ENCODE data around the gene ARMC8. TPM values are rescaled to one million over a fixed set of nuclear protein-coding genes. Genes with fewer than 3 reads are reported as not detected.
A peak's percentile ranks its signal among the peaks of the same experiment; 100 is the strongest.

The ARMC8 gene
- total RNA-seq, 2 donors from 2014 or later: 50.2 to 56.6 TPM

DNA sequence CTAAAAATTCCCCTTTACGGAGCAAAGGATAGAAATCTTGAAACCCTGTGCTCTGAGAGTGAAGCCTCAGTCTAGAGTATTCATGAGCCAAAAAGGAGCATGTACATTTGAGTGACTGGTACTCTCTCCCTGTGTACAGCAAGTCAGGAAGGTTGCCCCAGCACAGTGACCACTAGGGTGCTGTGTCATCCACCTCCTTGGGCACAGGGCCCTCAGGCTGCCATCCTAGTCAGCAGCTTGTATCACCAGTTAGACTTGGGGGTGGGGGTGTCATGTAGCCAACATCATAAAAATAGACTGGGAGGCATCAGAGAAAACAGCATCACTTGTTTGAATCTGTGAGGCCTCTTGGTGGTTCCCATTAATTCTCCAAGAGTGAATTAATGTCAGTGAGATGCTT, 130.6 kb downstream of the ARMC8 start:
- no peak for ATAC-seq

DNA sequence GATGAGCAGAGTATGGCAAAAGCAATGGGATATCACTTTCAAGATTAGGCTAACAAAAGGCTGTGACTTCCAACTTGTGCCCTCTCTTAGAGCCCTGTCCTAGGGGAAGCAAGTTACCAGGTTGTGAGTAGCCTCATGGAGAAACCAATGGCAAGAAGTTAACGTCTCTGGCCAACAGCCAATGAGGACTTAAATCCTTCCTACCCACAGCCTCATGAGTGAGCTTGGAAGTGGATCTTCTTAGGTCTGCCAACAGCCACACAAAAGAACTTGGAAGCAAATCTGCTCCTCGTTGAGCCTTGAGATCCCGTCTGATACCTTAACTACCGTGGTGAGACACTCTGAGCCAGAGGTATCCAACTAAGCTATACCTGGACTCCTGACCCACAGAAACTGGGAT, 136.9 kb downstream of the ARMC8 start:
- H3K27me3 Mint-ChIP-seq: peaks cover 22 to 30% of the 10 kb centered on the region in 2 donors
- peaks cover 5 to 14% of the 10 kb centered on the region in 2 donors for H3K4me1 Mint-ChIP-seq (ENCODE audit: low read depth in 2 of 2)
- H3K36me3 Mint-ChIP-seq: no peaks in the 10 kb centered on the region
- H3K27ac Mint-ChIP-seq: no peak overlapping the region
- no peaks in the 10 kb centered on the region for H3K9me3 Mint-ChIP-seq
- DNase-seq (ENCODE audit: low spot score): no peak
- no peak overlapping the region for H3K4me3 Mint-ChIP-seq
- ATAC-seq: no peak

More for the DNA sequence above, 130.6 kb downstream of the ARMC8 start:
- Mint-ChIP-seq H3K9me3 (no peaks in the 10 kb centered on the region), H3K27me3 (peaks cover 18 to 22% of the 10 kb centered on the region in 2 donors), H3K4me1 (ENCODE audit: low read depth in 2 of 2) (no peaks in the 10 kb centered on the region), H3K27ac (no peak overlapping the region), H3K36me3 (no peaks in the 10 kb centered on the region), H3K4me3 (no peak overlapping the region)
- DNase-seq (ENCODE audit: low spot score): no peak

DNA sequence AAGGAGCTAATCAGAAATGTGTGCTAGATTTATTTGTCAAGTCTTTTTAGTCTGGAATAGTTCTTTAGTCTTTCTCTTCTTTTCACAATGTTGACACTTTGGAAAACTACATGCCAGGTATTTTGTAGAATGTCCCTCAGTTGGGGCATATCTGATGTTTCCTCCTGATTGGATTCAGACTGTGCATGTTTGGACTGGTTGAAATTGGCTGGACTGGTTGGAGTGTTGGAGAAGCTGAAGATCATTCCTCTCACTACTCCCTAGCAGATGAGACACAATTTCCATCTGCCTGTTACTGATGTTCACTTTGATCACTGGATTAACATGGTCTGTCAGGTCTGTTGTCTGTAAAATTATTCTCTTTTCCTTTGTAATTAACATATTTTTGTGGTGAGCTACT, 138.9 kb downstream of the ARMC8 start:
- ATAC-seq: no peak
- H3K27ac Mint-ChIP-seq: no peak overlapping the region
- no peak overlapping the region for H3K4me3 Mint-ChIP-seq
- H3K9me3 Mint-ChIP-seq: no peaks in the 10 kb centered on the region
- DNase-seq (ENCODE audit: low spot score): no peak
- H3K36me3 Mint-ChIP-seq: no peaks in the 10 kb centered on the region
- peaks cover 19 to 20% of the 10 kb centered on the region in 2 donors for H3K27me3 Mint-ChIP-seq
- peaks cover 14 to 24% of the 10 kb centered on the region in 2 donors for H3K4me1 Mint-ChIP-seq (ENCODE audit: low read depth in 2 of 2)

DNA sequence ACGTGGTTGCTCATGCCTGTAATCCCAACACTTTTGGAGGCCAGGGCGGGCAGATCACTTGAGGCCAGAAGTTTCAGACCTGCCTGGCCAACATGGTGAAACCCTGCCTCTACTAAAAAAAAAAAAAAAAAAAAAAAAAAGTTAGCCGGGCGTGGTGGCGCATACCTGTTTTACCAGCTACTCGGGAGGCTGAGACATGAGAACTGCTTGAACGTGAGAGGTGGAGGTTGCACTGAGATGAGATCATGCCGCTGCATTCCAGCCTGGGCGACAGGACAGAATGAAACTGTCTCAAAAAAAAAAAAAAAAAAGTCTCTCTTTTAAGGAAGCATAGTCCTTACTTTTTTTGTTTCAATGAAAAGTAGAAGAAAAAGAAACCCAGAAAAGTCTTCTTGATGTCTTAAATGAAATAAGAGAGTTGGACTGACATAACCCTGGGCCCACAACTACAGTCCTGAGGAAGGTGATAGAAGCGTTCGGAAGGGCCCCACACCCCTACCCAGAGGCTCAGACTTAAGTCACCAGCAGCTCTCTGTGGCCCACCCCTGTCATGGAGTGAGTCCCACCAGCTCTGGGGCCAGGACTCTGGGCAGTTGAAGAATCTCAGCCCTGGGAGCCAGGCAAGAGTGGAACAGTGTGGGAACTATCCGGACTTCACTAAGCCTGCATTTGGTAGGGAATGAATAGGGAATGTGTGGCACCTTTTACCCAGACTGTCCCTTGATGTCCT, 139.9 kb downstream of the ARMC8 start:
- no peaks in the 10 kb centered on the region for H3K36me3 Mint-ChIP-seq

DNA sequence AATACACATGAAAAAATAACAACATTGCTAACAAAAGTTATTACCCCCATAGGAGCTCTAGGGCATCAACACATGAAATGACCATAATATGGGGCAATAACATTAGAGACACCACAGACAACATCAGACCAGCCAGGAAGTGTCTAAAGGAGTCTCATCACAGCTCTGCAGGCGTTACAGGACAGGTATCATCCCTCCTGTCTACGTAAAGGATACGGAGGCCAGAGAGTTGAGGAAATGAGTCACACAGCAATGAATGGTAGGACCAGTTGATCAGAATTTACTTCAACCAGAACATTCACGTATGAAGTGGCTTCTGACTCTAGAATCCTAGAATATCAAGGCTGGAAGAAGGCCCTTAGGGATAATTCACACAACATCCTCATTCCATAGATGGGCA, 140.7 kb downstream of the ARMC8 start:
- no peak overlapping the region for H3K27ac Mint-ChIP-seq
- H3K4me3 Mint-ChIP-seq: no peak overlapping the region
- peaks cover 17 to 24% of the 10 kb centered on the region in 2 donors for H3K4me1 Mint-ChIP-seq (ENCODE audit: low read depth in 2 of 2)
- H3K9me3 Mint-ChIP-seq: no peaks in the 10 kb centered on the region
- no peaks in the 10 kb centered on the region for H3K36me3 Mint-ChIP-seq
- H3K27me3 Mint-ChIP-seq: peaks cover 10 to 13% of the 10 kb centered on the region in 2 donors
- ATAC-seq (no peak), DNase-seq (ENCODE audit: low spot score) (no peak)

More for the DNA sequence above, 139.9 kb downstream of the ARMC8 start:
- H3K4me1 Mint-ChIP-seq (ENCODE audit: low read depth in 2 of 2): peaks cover 17 to 24% of the 10 kb centered on the region in 2 donors
- no peak overlapping the region for H3K27ac Mint-ChIP-seq
- DNase-seq (ENCODE audit: low spot score) (no peak), ATAC-seq (no peak)
- peaks cover 11 to 13% of the 10 kb centered on the region in 2 donors for H3K27me3 Mint-ChIP-seq
- H3K4me3 Mint-ChIP-seq: no peak overlapping the region
- no peaks in the 10 kb centered on the region for H3K9me3 Mint-ChIP-seq

DNA sequence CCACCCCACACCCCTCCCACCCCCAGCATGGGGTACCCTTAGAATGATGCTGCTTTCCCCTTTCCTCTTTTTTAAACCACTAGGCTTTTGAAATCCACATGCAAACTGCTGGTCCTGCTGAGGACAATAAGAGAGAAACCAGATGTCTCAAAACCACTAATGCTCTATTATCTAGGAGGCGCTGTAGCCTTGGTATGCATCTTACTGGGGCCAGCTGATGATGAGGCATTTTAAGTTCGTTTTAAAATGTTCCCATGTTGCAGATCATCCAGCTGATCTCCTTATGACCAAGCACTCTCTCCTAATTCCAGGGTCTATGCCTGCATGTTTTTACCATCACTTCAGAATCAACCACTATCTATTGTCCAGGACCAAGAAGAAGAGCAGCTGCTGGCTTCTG, 141.2 kb downstream of the ARMC8 start:
- H3K4me3 Mint-ChIP-seq: peak overlapping the region; percentile 75
- peaks cover 17 to 24% of the 10 kb centered on the region in 2 donors for H3K4me1 Mint-ChIP-seq (ENCODE audit: low read depth in 2 of 2)
- no peak for ATAC-seq
- DNase-seq (ENCODE audit: low spot score): no peak
- no peaks in the 10 kb centered on the region for H3K9me3 Mint-ChIP-seq
- no peaks in the 10 kb centered on the region for H3K36me3 Mint-ChIP-seq
- peaks cover 5 to 10% of the 10 kb centered on the region in 2 donors for H3K27me3 Mint-ChIP-seq
- H3K27ac Mint-ChIP-seq: no peak overlapping the region

DNA sequence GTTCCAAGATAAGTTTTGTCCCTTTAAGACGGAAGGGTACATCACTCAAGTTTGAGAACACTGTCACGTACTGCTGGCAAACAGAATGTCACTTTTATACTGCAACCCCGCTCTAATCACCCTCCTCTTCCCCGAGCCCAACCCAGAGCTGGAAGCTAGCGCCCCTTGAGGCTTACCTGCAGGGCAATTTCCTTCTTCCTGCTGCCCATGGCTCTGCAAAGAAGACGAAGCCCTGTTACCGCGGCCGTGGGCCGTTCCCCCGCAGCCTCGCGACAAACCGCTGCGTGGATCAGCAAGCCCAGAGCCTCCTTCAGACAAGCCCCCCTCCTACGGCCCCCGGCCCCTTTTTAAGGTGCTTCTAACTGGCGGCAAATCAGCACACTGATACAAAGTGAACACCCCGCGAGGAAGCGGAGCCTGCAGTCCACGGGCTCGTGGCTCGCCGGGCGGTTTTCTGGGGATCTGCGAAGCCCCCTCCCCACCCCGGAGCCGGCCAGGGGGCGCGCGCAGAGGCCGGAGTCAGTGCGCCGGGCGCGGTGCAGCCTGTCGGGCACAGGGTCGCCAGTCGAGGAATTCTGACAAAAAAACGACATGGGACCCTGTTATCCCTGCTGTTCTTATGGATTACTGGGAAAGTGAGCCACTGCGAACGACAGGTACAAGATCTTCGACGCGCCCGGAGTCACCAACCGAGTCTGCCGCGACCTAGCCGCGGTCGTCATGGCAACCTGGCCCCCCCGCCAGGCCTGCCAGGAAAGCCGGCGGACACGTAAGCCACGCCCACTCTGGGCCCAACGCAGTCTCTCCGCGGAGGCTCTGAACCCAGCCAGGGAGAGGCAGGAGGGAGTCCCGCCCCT, 142.3 kb downstream of the ARMC8 start, which contains the start of gene NME9:
TSS of gene NME9 (minus strand) at position 725 of the 857 bp plus-strand sequence. CDS start at position 209, 516 bp downstream.
- H3K9me3 Mint-ChIP-seq: no peaks in the 10 kb centered on the region
- H3K27me3 Mint-ChIP-seq: peaks cover 0 to 10% of the 10 kb centered on the region in 2 donors
- peak; percentile 95 to 96 for ATAC-seq
- H3K27ac Mint-ChIP-seq: peak within 1 kb of the TSS in 1 of 2 donors; percentile 69
- H3K36me3 Mint-ChIP-seq: no peaks in the 10 kb centered on the region
- peak within 1 kb of the TSS; percentile 75 for H3K4me3 Mint-ChIP-seq
- peak; percentile 86 for DNase-seq (ENCODE audit: low spot score)
- peaks cover 17 to 24% of the 10 kb centered on the region in 2 donors for H3K4me1 Mint-ChIP-seq (ENCODE audit: low read depth in 2 of 2)

DNA sequence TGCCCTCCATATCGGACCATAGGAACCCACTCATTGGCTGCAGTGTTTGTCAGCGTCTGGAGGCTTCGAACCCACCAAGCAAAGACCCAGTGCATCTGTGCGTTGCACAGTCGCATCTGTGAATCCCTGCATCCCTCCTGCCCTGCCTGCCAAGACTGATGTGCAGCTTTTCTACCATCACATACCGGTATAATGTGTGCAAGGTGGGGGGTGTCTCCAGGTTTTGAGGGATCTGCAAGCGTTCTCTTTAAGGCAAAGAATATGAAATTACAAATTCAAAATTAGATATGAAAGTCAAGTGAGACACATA, 142.8 kb downstream of the ARMC8 start:
- ATAC-seq (no peak), DNase-seq (ENCODE audit: low spot score) (no peak)
- Mint-ChIP-seq H3K27ac (peak overlapping the region in 1 of 2 donors; percentile 69), H3K36me3 (no peaks in the 10 kb centered on the region), H3K9me3 (no peaks in the 10 kb centered on the region), H3K4me1 (ENCODE audit: low read depth in 2 of 2) (peaks cover 17 to 19% of the 10 kb centered on the region in 2 donors), H3K27me3 (peaks cover 0 to 8% of the 10 kb centered on the region in 2 donors), H3K4me3 (peak overlapping the region; percentile 74)

DNA sequence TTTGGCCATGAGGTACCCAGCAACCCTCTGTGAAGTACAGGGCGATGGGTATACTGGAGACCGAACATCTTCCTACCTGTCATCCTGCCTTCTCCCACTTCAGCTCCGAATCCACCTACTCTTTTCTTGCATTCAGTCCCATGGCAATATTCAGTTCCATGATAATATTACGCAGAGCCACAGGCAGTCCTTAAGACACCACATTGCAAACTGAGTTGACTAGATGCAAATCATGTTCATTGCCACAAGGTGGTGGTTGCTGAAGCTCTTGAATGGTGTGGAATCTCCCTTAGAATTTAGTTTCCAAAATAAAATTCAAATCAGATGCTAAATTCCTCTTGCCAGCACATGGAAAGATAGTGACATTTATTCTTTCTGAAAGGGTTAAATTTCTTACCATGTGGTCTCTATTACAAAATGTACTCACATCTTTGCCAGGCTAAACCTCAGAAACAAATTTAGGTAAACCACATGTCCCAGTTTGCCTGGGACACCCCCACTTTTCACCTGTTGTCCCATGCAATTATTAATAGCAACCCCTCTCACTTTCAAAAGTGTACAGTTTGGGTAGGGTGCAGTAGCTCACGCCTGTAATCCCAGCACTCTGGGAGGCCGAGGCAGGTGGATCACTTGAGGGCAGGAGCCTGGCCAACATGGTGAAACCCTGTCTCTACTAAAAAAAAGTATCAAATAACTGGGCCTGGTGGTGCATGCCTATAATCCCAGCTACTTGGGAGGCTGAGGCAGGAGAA, 144.2 kb downstream of the ARMC8 start:
- no peak for ATAC-seq
- no peak overlapping the region for H3K4me3 Mint-ChIP-seq
- H3K36me3 Mint-ChIP-seq: no peaks in the 10 kb centered on the region

DNA sequence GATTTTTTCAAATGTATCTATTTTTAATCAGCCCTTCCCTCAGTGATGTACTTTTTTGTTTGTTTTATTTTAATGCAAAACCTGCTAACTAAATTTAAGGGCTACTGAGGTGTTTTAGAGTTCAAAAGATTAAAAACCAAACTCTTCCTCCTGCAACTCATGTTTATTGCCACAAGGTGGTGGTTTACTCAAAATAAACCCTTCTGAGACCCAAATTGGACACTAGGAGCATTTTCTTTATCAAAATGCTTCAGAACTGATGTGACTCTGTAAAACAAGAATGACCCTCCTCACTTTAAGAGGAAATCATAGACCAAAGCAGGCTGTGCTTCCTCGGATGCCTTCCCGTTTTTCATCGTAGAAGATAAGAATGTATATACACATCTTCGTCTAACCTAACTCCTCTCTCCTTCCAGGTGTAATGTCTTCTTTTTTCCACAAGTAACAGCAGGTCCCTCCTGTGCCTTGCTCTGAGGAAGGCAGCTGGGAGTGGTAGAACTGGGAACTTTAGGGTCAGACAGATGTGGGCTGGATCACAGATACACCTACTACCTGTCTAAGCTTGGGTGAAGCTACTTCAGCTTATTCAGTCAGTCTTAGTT, 145.5 kb downstream of the ARMC8 start:
- no peak overlapping the region for H3K4me3 Mint-ChIP-seq
- H3K36me3 Mint-ChIP-seq: no peaks in the 10 kb centered on the region
- DNase-seq (ENCODE audit: low spot score) (no peak), ATAC-seq (no peak)
- H3K9me3 Mint-ChIP-seq: no peaks in the 10 kb centered on the region
- peaks cover 0 to 4% of the 10 kb centered on the region in 2 donors for H3K27me3 Mint-ChIP-seq
- peaks cover 17% of the 10 kb centered on the region in 2 donors for H3K4me1 Mint-ChIP-seq (ENCODE audit: low read depth in 2 of 2)
- H3K27ac Mint-ChIP-seq: no peak overlapping the region

More for the DNA sequence above, 144.2 kb downstream of the ARMC8 start:
- DNase-seq (ENCODE audit: low spot score): no peak
- H3K27ac Mint-ChIP-seq: no peak overlapping the region
- no peaks in the 10 kb centered on the region for H3K9me3 Mint-ChIP-seq
- H3K4me1 Mint-ChIP-seq (ENCODE audit: low read depth in 2 of 2): peaks cover 17% of the 10 kb centered on the region in 2 donors
- H3K27me3 Mint-ChIP-seq: peaks cover 0 to 4% of the 10 kb centered on the region in 2 donors

DNA sequence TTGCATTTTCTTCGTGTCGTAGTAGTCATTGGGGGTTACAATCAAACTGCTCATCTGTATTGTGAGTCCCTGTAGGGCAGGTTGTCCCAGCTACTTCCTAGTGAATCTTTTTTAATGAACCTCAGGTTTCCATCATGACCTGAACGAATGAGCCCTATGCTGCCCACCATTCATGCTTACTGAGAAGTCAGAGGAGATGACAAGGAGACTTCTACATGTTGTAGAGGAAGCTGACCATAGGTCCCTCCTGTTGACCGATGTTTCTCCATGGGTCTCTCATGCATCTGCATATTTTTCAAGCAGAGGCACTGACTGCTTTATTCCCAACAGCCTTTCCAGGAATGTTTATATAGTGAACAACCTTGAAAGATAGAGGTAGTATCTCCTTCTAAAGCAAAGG, 147.5 kb downstream of the ARMC8 start:
- no peaks in the 10 kb centered on the region for H3K36me3 Mint-ChIP-seq
- no peak for DNase-seq (ENCODE audit: low spot score)
- no peak overlapping the region for H3K27ac Mint-ChIP-seq
- H3K4me1 Mint-ChIP-seq (ENCODE audit: low read depth in 2 of 2): peaks cover 6 to 7% of the 10 kb centered on the region in 2 donors
- H3K9me3 Mint-ChIP-seq: no peaks in the 10 kb centered on the region
- peaks cover 1 to 4% of the 10 kb centered on the region in 2 donors for H3K27me3 Mint-ChIP-seq
- ATAC-seq: no peak
- no peak overlapping the region for H3K4me3 Mint-ChIP-seq

DNA sequence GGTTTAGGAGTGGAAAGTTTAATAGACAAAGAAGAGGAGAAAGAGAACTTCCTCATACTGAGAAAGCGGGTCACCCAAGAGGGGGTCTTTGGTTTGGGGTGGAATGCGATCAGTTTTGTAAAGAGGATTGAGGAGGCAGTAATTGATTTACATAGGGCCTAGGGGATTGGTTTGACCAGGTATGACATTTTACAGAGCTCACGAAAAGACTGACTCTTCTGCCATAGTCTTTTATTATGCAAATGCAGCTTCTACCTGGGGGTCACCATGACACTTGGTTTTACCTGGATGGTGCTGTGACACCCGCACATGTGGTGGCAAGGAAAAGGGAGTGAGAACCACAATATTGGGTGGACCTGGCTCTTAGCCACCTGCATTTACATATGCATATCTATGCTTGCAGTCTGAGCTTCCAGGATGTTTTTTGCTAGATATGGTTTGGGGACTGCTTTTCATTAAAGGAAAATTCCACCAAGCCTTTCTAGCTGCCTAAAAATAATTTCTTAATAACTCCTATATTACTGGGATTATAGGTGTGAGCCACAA, 149.4 kb downstream of the ARMC8 start:
- ATAC-seq (no peak), DNase-seq (ENCODE audit: low spot score) (no peak)
- no peaks in the 10 kb centered on the region for H3K9me3 Mint-ChIP-seq
- H3K36me3 Mint-ChIP-seq: no peaks in the 10 kb centered on the region
- H3K27me3 Mint-ChIP-seq: peaks cover 3 to 7% of the 10 kb centered on the region in 2 donors
- H3K27ac Mint-ChIP-seq: no peak overlapping the region
- no peaks in the 10 kb centered on the region for H3K4me1 Mint-ChIP-seq (ENCODE audit: low read depth in 2 of 2)
- H3K4me3 Mint-ChIP-seq: no peak overlapping the region

DNA sequence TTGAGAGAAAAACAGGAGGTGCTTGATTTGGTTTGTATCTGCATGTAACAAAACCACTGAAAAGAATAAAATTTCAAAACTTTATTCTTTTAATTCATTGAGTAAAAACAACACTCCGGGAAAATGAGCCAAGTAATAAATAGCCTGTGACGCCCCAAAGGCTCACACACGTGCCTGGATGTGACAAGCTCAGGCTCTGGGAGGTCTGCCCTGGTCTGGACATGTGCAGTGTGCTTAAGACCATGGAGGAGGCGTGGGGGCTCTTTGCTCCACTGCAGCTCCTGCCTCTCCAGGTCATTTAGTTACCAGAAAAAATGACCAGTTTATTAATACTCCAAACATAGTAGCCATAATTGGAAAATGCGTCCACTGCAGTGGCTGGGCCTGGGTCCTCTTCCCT, 151.1 kb downstream of the ARMC8 start:
- ATAC-seq: no peak
- H3K4me1 Mint-ChIP-seq (ENCODE audit: low read depth in 2 of 2): no peaks in the 10 kb centered on the region
- H3K27ac Mint-ChIP-seq: no peak overlapping the region

More for the DNA sequence above, 151.1 kb downstream of the ARMC8 start:
- H3K4me3 Mint-ChIP-seq: no peak overlapping the region
- DNase-seq (ENCODE audit: low spot score): no peak
- H3K27me3 Mint-ChIP-seq: peaks cover 7 to 12% of the 10 kb centered on the region in 2 donors
- no peaks in the 10 kb centered on the region for H3K9me3 Mint-ChIP-seq
- no peaks in the 10 kb centered on the region for H3K36me3 Mint-ChIP-seq
